NCI-H128 (cell line): ENCODE results near the gene EFCAB6.

ENCODE experiments used
- DNase-seq: peaks from one replicate; lab custom pipeline; 2025; ENCODE audit not compliant: unreplicated experiment; lab: John Stamatoyannopoulos, UW

Gene EFCAB6

GRCh38 chr22:43600265-43600664 is 211.8 kb downstream of the EFCAB6 start:
- no peak for DNase-seq

GRCh38 chr22:43592476-43592875 is 219.6 kb downstream of the EFCAB6 start:
- DNase-seq, result no peak

- DNase-seq, result no peak
These were observed 220.7 kb downstream of the EFCAB6 start for GRCh38 chr22:43591380-43591779.

GRCh38 chr22:43587574-43587973 is 224.5 kb downstream of the EFCAB6 start:
- no peak for DNase-seq

GRCh38 chr22:43583501-43583900 is 228.6 kb downstream of the EFCAB6 start:
- DNase-seq, result no peak

- DNase-seq, result no peak
These were observed 229.7 kb downstream of the EFCAB6 start for GRCh38 chr22:43582394-43582793.

- no peak for DNase-seq
These were observed 231.8 kb downstream of the EFCAB6 start for GRCh38 chr22:43580271-43580750.

- DNase-seq, result no peak
These were observed 237.4 kb downstream of the EFCAB6 start for GRCh38 chr22:43574738-43575137.

GRCh38 chr22:43572710-43573109 is 239.4 kb downstream of the EFCAB6 start:
- no peak for DNase-seq

GRCh38 chr22:43571181-43571580 is 240.9 kb downstream of the EFCAB6 start:
- DNase-seq, result no peak

- DNase-seq, result no peak
These were observed 241.5 kb downstream of the EFCAB6 start for GRCh38 chr22:43570531-43571165.

GRCh38 chr22:43569111-43569510 is 243.0 kb downstream of the EFCAB6 start:
- no peak for DNase-seq

GRCh38 chr22:43567691-43568324 is 244.3 kb downstream of the EFCAB6 start:
- no peak for DNase-seq

- no peak for DNase-seq
These were observed 245.4 kb downstream of the EFCAB6 start for GRCh38 chr22:43566561-43567332.

GRCh38 chr22:43566021-43566420 is 246.1 kb downstream of the EFCAB6 start:
- DNase-seq, result no peak

- no peak for DNase-seq
These were observed 247.2 kb downstream of the EFCAB6 start for GRCh38 chr22:43564859-43565258.

- DNase-seq, result no peak
These were observed 248.5 kb downstream of the EFCAB6 start for GRCh38 chr22:43563571-43563970.

GRCh38 chr22:43562843-43563242 is 249.3 kb downstream of the EFCAB6 start:
- DNase-seq, result no peak

- no peak for DNase-seq
These were observed 250.5 kb downstream of the EFCAB6 start for GRCh38 chr22:43561415-43562178.

- DNase-seq, result no peak
These were observed 251.5 kb downstream of the EFCAB6 start for GRCh38 chr22:43560651-43561050.
